ENCODE measurements around the gene DCAF5.
"Not testable (repeated sequence)": the region's sequence is repeated elsewhere in the genome, so short reads cannot be mapped to it uniquely, and the experiment has no call there.

The DCAF5 gene

GRCh38 chr14:69093631-69094421, 59.1 kb downstream of the DCAF5 start:
- DNase-seq = no peak

GRCh38 chr14:69092840-69093422, 60.0 kb downstream of the DCAF5 start:
- no peak for DNase-seq

DNA sequence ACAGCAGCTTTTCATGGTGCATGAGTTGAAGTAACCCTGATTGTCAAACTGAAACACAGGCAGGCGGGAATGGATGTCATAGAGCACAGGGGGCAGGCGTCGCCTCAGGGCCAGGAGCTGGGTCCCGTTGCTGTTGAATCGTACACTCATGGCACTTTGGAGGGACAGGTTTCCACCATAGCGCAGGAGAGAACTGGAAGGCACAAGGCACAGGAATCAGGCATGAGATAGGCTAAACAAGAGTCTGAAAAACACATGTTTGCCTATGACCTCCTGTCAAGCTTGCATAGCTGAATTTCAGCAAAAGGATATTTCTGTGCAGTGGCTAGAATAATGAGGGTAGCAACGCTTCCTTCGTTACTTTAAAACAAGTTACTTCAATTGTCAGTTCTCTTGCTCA, 61.2 kb downstream of the DCAF5 start:
- DNase-seq = no peak

DNA sequence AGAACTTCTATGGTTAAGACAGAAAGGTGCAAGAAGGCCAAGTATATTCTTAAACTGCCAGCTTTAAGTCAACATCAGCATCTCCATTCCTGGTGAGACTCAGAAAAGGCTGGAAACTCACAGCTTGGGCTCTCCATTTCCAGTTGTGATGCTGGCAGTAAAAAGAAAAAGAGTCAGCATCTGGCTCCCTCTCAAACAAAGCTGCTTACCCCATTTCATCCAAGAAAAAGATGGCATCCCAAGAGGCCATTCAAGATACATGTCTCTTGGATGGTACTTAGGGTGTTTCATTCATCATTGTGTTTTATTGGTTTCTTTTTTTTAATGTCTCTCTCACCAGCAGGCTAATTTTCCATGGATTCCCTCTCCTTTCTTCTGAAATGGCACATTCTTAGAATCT, 61.9 kb downstream of the DCAF5 start:
- DNase-seq = no peak

DNA sequence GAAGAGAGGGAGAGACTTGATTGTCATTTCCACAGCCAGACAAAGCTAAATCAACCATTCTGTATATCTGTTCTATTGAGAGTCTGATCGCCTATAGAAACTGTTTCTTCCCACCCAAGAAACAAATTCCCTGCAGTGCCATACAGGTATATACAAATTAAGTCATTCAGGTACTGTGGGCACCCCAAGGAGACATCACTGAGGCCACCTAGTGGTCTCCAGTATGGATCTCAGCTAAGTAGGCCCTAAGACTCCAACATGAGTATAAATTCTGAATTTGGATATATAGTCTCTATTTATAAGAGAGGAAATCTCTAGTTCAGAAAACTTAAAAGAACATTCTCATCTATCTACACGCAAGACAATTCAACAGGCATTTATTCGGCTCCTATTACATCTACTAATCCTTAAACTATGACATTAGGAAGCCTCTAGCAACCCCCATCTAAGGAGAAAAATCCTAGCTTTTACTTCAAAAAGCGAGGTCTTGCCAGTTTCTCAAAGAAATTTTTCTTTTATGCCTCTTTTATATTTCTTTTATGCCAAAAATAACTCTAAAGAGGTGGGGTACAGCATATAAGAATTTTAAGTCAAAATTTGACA, 62.6 kb downstream of the DCAF5 start:
- no peak for DNase-seq

DNA sequence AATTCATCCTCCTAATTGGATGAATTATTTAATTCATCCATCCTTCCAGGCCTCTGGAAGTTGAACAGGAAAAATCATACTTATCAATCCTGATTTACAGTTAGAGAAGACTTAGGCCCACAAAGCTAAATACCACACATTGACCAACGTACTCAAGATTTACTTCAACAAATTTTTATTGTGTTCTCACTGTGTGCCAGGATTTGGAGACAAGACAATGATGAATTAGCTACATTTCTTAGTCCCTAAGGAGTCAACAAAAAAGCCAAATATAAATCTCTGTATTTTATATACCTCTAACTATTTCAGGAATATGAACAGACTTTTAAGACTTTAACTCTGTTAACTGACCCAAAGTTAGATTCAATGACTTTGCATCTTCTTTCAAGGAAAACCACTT, 63.9 kb downstream of the DCAF5 start:
- DNase-seq = no peak

DNA sequence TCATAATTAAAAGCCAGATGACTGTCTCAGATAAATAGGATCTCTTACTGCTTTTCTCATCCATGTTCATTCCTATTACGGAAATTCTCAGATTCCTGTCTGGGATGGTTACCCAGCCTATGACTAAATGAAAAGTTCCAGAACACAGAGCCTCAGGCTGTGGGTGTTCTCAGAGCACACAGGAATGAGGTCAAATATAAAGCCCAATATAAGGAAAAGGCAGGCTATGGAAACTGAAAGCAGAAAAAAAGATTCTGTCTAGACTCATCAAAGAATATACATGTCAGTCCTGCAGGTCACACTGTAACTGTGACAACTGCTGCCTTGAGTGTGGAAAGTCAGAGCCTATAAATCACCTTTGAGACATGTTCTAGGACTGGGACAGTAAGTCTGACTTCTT, 64.3 kb downstream of the DCAF5 start:
- no peak for DNase-seq

- no peak for DNase-seq
These were observed 65.9 kb downstream of the DCAF5 start for GRCh38 chr14:69087061-69087461.

DNA sequence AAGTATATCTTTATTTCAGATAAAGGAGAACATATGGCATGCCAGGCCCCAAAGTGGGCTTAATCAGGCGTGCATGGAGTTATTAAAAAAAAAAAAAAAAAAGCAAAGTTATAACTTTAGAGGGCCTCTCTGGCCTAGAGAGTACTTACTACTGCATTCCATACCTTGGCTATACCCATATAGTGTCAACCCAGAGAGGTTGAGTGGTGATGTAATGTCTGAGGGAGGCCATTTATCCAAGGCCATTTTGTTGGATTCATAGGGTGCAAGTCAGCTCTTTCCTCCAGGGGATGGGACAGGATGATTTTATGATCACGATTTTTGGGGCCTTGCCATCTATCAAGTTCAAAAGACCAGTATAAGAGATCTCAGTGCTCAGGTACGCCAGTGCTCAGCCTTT, 66.4 kb downstream of the DCAF5 start:
- DNase-seq = no peak

GRCh38 chr14:69084023-69084422, 68.9 kb downstream of the DCAF5 start:
- DNase-seq = no peak

DNA sequence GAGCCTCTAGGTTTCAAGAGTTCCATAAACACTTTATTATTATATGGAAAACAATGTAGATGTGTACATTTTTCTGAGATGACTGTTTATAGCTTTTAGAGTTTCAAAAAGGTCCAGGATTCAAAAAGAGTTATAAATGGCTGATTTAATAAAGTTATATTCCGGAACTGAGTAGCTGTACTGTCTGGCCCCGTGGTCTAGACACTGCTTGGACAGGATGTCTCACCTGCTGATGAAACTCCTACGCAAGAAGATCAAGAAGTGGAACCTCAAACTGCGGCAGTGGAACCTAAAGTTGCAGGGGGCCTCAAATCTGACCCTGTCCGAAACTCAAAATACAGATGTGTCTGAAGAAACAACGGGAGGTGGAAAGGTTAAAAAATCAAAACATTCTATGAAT, 69.7 kb downstream of the DCAF5 start:
- DNase-seq = no peak

DNA sequence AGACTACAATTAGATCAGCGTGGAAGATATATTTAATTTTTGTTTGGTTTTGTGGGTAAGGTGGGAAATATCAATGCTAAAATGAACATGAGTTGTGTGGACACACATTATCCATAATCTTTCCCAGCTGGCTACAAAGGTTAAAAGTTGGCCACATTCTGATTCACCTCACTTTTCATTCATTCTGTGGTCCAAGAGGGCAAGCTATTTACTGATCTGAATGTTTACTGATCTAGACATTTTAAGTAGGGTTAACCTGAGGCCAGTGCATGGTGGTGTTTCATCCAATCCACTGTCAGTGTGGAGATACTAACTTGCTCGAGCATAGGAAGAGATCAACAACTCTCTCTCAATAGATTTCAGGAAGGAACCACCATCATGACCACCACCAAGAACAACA, 71.6 kb downstream of the DCAF5 start:
- DNase-seq = no peak

DNA sequence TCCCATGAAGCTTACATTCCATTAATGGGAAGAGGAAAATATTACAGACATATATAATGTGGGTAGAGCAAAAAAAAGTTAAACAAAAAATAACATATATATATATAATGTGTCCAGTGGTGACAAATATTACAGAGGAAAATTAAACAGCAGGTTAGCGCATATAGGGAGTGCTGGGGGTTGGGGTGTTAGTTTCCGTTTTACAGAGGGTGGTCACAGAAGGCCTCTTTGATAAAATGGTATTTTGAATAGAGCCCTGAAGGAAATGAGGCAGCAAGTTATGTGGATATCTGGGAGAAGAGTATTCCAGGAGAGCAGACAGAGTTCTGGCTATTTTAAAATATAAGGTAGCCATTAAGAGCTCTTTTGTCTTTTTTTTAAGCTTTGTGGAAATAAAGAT, 73.2 kb downstream of the DCAF5 start:
- no peak for DNase-seq

DNA sequence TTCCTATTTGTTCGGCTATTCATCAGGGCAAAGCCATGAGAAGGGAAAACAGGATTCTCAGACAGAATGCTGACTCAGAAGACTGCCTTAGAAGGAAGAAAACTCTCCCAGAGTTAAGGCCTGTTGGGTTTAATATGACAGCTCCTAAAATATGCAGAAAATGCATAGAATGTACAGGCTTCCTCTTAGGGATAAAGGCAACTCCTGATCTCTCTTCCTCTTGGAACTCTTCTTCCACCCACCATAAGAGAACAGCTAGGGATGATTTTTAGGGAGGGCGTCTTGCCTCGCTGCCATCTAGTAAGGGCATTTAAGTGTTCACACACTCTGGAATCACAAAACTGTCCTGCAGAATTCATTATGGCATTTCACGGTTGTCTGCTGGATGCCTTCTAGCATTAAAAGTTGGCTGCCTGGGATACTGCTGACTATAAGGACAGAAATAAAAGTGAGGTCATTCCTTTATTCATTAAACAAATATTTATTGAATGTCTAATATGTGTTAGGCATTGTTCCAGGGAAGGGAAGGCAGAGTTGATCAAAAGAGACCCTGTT, 73.7 kb downstream of the DCAF5 start:
- no peak for DNase-seq

DNA sequence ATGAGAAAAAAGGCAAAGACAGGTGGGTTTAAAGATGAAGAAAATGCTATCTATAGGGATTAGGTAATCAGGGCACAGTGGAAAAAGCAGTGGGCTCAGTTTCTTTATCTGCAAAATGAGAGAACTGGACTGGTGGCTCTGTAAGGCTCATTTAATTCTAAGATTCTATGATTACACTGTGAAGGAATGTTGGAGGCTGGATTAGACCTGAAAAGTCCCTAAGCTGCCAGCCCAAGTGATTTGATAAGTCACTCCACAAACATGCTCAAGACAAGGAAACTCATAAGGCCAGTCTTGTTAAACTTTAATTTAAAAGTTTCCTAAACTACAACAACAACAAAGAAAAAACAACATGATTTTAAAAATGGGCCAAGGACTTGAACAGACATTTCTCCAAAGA, 75.1 kb downstream of the DCAF5 start:
- no peak for DNase-seq

- not testable (repeated sequence) for DNase-seq
These were observed 75.7 kb downstream of the DCAF5 start for GRCh38 chr14:69077185-69077584.

DNA sequence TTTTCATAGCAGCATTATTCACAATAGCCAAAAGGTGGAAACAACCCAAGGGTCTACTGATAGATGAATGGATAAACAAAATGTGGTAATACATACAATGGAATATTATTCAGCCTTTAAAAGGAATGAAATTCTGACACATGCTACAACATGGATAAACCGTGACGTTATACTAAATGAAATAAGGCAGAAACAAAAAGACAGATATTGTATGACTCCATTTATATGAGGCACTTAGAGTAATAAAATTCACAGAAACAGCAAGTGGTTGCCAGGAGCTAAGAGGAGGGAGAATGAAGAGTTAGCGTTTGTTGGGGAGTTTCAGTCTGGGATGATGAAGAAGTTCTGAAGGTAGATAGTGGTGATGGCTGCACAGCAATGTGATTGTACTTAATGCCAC, 76.6 kb downstream of the DCAF5 start:
- no peak for DNase-seq

DNA sequence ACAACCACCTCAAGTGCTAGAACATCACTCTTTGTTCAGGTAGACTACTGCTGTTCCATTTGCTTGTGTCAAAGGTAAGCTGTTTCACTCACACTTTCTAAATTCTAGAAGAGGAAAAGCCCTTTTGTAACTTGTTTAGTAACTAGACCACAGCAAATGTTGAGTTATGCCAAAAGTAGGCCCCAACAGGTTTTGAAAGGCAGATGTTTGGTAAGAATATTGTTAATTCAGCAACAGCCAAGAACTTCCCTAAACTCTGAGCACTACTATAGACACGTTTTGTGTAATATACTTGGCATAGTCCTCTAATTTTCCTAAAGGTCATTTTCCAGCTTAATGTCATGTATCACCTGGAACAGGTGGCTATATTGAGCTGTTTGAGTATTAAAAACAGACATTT, 79.0 kb downstream of the DCAF5 start:
- DNase-seq = no peak

GRCh38 chr14:69073429-69073828, 79.5 kb downstream of the DCAF5 start:
- DNase-seq = no peak

GRCh38 chr14:69072584-69072983, 80.3 kb downstream of the DCAF5 start:
- DNase-seq = no peak

DNA sequence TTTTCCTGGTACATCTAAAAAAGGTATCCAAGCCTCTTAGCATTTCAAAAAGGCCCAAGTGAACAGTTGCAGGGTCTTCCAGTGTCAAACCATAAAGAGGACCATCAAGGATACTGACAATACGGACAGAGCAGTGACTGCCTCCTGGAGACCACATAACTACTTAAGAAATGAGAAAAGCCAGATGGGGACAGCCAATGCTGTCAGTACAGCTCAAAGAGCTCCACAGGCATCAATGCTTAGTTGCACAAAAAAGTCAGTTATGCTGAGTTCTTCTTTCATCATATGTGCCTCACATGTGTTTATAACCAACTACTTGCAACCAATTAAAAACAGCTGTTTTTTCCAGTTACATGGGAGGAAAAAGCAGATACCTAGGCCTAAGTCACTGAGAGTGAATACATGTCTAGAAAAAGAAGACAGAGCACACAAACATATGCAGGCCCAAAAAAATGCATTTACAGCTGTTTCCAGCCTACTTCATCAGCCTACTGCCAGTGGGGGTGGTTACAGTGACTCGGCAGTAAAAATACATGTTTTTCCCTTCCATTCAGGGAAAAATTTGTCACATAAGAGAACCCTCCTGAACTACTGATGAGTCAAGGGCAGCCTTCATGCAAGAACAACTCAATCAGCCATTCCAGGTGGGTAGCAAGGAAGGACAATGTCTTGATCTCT, 84.0 kb downstream of the DCAF5 start:
- DNase-seq = no peak

DNA sequence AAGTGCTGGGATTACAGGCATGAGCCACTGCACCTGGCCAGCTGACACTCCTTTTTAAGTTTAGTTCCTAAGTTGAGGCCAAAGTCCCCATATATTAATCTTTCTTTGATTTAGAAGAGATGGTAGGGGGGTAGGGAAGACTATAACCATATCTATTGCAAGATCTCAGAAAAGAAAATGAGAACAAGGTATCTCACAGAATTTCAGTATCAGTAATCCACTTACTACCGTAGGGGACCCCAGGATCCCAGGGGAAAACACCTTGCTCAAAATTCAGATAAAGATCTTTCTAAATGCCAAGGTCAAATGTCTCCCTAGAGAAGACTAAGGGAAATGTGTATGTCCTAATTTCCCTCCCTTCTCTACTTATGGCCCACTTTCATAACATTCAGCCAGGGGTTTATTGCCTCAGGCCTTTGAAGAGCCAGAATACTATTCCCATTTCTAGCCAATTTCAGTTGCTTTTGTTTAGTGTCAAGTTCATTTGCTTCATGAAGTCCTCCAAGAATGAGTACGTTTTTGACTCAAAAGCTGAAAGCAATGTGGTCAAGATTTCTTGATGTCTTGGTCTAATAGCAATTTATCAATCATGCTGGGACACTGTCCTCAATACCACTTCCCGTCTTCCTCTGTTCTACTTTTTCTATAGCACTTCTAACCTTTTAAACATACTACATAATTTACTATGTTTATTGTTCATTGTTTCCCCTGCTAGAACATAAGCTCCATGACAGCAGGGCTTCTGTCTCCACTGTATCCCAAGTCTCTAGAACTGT, 86.3 kb downstream of the DCAF5 start:
- DNase-seq = no peak

DNA sequence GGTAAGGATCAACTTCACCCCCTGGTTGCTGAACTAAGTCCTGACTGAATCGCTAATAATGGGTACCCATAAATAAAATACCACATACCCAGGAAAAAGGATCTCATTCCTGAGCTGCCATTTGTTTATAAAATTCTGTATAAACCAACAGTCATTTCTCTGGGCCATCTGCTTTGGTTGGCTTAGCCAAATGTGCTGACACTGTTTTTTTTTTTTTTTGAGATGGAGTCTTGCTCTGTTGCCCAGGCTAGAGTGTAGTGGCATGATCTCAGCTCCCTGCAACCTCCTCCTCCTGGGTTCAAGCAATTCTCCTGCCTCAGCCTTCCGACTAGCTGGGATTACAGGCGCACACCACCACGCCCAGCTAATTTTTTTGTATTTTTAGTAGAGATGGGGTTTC, 87.0 kb downstream of the DCAF5 start:
- not testable (repeated sequence) for DNase-seq

Measured in activated naive CD4-positive, alpha-beta T cell (primary cell).